Measurements from ENCODE around the gene CPOX.

DNA sequence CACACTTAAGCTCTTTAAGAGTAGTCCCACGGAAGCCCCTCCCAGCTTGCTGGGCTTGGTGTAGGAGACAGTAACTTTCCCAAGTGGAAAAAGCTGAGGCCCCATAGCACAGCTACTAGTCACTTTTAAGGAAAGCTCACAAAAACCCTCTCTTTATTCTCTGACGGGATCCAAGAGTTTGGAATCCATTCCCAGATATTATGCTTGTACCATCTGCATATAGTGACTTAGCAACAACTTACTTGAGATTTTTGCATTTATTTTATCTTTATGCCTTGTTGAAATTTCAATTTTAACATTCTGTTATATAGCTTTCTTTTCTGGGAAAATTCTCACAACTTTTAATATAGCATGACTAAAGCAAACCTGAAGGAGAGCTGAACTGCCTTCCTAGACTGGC lies 42.2 kb downstream of the CPOX start:
- TF ChIP-seq, protein P1, sequence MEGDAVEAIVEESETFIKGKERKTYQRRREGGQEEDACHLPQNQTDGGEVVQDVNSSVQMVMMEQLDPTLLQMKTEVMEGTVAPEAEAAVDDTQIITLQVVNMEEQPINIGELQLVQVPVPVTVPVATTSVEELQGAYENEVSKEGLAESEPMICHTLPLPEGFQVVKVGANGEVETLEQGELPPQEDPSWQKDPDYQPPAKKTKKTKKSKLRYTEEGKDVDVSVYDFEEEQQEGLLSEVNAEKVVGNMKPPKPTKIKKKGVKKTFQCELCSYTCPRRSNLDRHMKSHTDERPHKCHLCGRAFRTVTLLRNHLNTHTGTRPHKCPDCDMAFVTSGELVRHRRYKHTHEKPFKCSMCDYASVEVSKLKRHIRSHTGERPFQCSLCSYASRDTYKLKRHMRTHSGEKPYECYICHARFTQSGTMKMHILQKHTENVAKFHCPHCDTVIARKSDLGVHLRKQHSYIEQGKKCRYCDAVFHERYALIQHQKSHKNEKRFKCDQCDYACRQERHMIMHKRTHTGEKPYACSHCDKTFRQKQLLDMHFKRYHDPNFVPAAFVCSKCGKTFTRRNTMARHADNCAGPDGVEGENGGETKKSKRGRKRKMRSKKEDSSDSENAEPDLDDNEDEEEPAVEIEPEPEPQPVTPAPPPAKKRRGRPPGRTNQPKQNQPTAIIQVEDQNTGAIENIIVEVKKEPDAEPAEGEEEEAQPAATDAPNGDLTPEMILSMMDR (IDR thresholded peaks at IDR 0.05; ENCODE audit: borderline replicate concordance, extremely low read depth, low read length, poor library complexity, severe bottlenecking): no peak
- TF ChIP-seq EZH2 (IDR thresholded peaks at IDR 0.05; ENCODE audit: borderline replicate concordance, low read depth, low read length, severe bottlenecking): no peak

All from DND-41 (cell line).